ENCODE results near the gene MPL.
A peak's percentile ranks its signal among the peaks of the same experiment; 100 is the strongest.
"Not testable (repeated sequence)": the region's sequence is repeated elsewhere in the genome, so short reads cannot be mapped to it uniquely, and the experiment has no call there.

The MPL gene

GRCh38 chr1:43367026-43367903 lies 29.6 kb downstream of the MPL start:
- DNase-seq (ENCODE audit: low read depth in 1 of 2, low spot score in 1 of 2): no peak
- Histone ChIP-seq H3K4me3 (replicated peaks; ENCODE audit: insufficient read depth, low read length) (peak overlapping the region; percentile 70), H3K27ac (replicated peaks) (peak overlapping the region; percentile 95), H3K27me3 (ENCODE audit: insufficient read depth, poor library complexity, severe bottlenecking) (no peaks in the 10 kb centered on the region)
- TF ChIP-seq SPI1 (IDR thresholded peaks at IDR 0.05; ENCODE audit: borderline replicate concordance, low read depth) (no peak), GABPA (IDR thresholded peaks at IDR 0.05; ENCODE audit: low read depth) (no peak), REST (IDR thresholded peaks at IDR 0.05; ENCODE audit: insufficient replicate concordance, low read depth) (peak; percentile 23), CTCF (IDR thresholded peaks at IDR 0.05; ENCODE audit: insufficient read depth, low read length) (no peak), POLR2AphosphoS5 (IDR thresholded peaks at IDR 0.05; ENCODE audit: low read depth) (peak; percentile 25; the same call in 1 of the 2 replicates)

DNA sequence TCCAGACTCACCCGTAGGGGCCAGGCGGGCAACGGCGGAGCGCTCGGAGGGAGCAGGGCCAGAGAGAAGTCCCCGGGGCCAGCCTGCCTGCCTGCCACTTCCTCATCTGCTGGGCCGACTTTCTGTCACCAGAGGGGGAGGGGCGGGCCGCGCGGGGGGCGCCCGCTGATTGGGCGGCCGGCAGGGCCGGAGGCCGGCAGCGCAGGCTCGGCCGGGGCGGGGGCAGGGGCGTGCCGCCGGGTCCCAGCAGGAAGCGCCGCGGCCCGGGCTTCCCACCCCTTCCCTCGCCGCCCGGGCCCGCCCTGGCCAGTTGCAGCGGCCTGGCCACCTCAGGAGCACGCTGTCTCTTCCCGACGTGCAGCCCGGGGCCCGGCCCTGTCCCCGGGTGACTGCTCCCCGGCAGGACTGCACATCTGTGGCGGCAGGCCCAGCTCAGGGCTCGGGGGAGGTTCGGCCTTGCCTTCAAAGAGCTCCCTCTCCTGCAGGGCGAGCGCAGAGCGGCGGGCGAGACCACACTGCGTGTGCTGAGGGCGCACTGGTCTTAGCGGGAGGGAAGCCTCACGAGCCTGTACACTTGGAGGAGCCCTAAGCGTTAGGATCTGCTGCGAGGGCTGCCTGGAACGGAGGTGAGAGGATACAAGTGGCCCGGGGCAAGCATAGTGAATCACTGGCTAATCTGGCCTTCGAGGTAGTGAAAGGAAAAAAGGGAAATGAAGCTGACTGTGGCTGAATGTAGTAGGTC lies 30.5 kb downstream of the MPL start, which contains the start of gene ELOVL1:
ELOVL1 (minus strand) TSS at position 108 of the 742 bp plus-strand sequence. CDS start 2,402 bp downstream, outside the sequence.
- no peaks in the 10 kb centered on the region for H3K27me3 ChIP-seq (ENCODE audit: insufficient read depth, poor library complexity, severe bottlenecking)
- peak within 1 kb of the TSS; percentile 95 for H3K27ac ChIP-seq (replicated peaks)
- TF ChIP-seq CTCF (IDR thresholded peaks at IDR 0.05; ENCODE audit: insufficient read depth, low read length) (peak; percentile 20), POLR2AphosphoS5 (IDR thresholded peaks at IDR 0.05; ENCODE audit: low read depth) (peak; percentile 84), SPI1 (IDR thresholded peaks at IDR 0.05; ENCODE audit: borderline replicate concordance, low read depth) (peak; percentile 95), GABPA (IDR thresholded peaks at IDR 0.05; ENCODE audit: low read depth) (no peak; the same call in 1 of the 2 replicates)
- H3K4me3 ChIP-seq (replicated peaks; ENCODE audit: insufficient read depth, low read length): peak within 1 kb of the TSS; percentile 70
- peak; percentile 85 to 94 for DNase-seq (ENCODE audit: low read depth in 1 of 2, low spot score in 1 of 2)

DNA sequence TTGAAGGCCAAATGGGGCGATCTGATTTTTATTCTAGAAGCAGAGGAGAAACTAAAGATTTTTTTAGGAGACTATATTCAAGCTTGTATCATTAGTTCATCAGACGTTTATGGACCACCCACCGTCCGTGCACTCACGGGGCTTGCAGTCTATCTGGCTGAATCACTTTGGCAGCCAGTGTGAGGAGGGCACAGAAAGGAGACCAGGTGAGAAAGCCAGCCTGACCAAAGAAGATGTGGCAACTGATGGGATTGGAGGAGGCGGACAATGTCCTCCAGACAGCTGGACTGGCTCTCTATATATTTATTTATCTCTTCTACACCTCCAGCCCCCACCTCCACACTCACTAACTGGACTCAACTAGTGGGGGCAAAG lies 31.0 kb downstream of the MPL start:
- DNase-seq (ENCODE audit: low read depth in 1 of 2, low spot score in 1 of 2): no peak
- H3K4me3 ChIP-seq (replicated peaks; ENCODE audit: insufficient read depth, low read length): peak overlapping the region; percentile 55
- peak overlapping the region; percentile 95 for H3K27ac ChIP-seq (replicated peaks)
- no peak for TF ChIP-seq REST (IDR thresholded peaks at IDR 0.05; ENCODE audit: insufficient replicate concordance, low read depth)
- no peak for TF ChIP-seq GABPA (IDR thresholded peaks at IDR 0.05; ENCODE audit: low read depth)
- no peak for TF ChIP-seq SPI1 (IDR thresholded peaks at IDR 0.05; ENCODE audit: borderline replicate concordance, low read depth)
- TF ChIP-seq POLR2AphosphoS5 (IDR thresholded peaks at IDR 0.05; ENCODE audit: low read depth): no peak
- no peak for TF ChIP-seq CTCF (IDR thresholded peaks at IDR 0.05; ENCODE audit: insufficient read depth, low read length)
- no peaks in the 10 kb centered on the region for H3K27me3 ChIP-seq (ENCODE audit: insufficient read depth, poor library complexity, severe bottlenecking)

DNA sequence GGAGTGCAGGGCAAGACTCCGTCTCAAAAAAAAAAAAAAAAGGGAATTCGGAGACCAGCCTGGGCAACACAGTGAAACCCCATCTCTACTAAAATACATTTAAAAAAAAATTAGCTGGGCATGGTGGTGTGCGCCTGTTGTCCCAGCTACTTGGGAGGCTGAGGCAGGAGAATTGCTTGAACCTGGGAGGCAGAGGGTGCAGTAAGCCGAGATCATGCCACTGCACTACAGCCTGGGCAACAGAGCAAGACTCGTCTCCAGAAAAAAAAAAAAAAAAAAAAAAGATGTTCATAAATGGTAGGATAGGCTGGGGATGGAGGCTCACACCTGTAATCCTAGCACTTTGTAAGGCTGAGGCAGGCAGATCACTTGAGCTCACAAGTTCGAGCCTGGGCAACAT lies 32.2 kb downstream of the MPL start:
- H3K27me3 ChIP-seq (ENCODE audit: insufficient read depth, poor library complexity, severe bottlenecking); H3K4me3 ChIP-seq (replicated peaks; ENCODE audit: insufficient read depth, low read length); DNase-seq (ENCODE audit: low read depth in 1 of 2, low spot score in 1 of 2); H3K27ac ChIP-seq (replicated peaks): not testable (repeated sequence)

All from HL-60 (cell line).